SK-N-SH treated with all-trans-retinoic acid at 6 μM for 48 hours (cell line): ENCODE data around the gene PIGN.

Experiments
- ATAC-seq: fragments of 200-7000 bp; cut with Tn5 transposase; 3 replicates; pipeline ENCODE4 v1.9.1; 2020; ENCODE audit warnings: mild to moderate bottlenecking, moderate library complexity
- ARNTL ChIP-seq: fragments of 450-650 bp; formaldehyde crosslinking; IDR thresholded peaks from 2 replicates; pipeline ENCODE4 v1.5.0; 2020; ENCODE audit warnings: low read depth, mild to moderate bottlenecking, moderate library complexity, borderline replicate concordance
- CREB5 ChIP-seq: fragments of 250-450 bp; sonication (Bioruptor Pico); IDR thresholded peaks from 2 replicates; pipeline ENCODE4 v1.5.1; 2020; ENCODE audit warnings: low read depth, mild to moderate bottlenecking, moderate library complexity
- CSDC2 ChIP-seq: fragments of 250-450 bp; sonication (Bioruptor Pico); IDR thresholded peaks from 2 replicates; pipeline ENCODE4 v1.5.0; 2020; ENCODE audit warnings: mild to moderate bottlenecking, moderate library complexity
- CSRNP3 ChIP-seq: fragments of 250-450 bp; sonication (Bioruptor Pico); IDR thresholded peaks from 2 replicates; pipeline ENCODE4 v1.5.1; 2021; ENCODE audit warnings: mild to moderate bottlenecking, moderate library complexity
- ESRRG ChIP-seq: fragments of 250-450 bp; sonication (Bioruptor Pico); IDR thresholded peaks from 2 replicates; pipeline ENCODE4 v1.6.1; 2021; ENCODE audit warnings: mild to moderate bottlenecking
- ISL1 ChIP-seq: fragments of 250-450 bp; sonication (Bioruptor Pico); IDR thresholded peaks from 2 replicates; pipeline ENCODE4 v2.1.2; 2022; ENCODE audit warnings: mild to moderate bottlenecking, moderate library complexity
- OSR1 ChIP-seq: fragments of 250-450 bp; sonication (Bioruptor Pico); IDR thresholded peaks from 2 replicates; pipeline ENCODE4 v1.8.0; 2022; ENCODE audit warnings: moderate library complexity, mild to moderate bottlenecking, inconsistent platforms
- PATZ1 ChIP-seq: fragments of 250-450 bp; sonication (Bioruptor Pico); IDR thresholded peaks from 2 replicates; pipeline ENCODE4 v1.8.0; 2020; ENCODE audit warnings: mild to moderate bottlenecking, moderate library complexity, borderline replicate concordance
- PPARA ChIP-seq: fragments of 250-450 bp; sonication (Bioruptor Pico); IDR thresholded peaks from 2 replicates; pipeline ENCODE4 v1.5.0; 2020; ENCODE audit warnings: mild to moderate bottlenecking, borderline replicate concordance
- RARB ChIP-seq: fragments of 250-450 bp; sonication (Bioruptor Pico); IDR thresholded peaks from 2 replicates; pipeline ENCODE4 v1.8.0; 2021; ENCODE audit warnings: mild to moderate bottlenecking, moderate library complexity
- SNAI2 ChIP-seq: fragments of 250-450 bp; sonication (Bioruptor Pico); IDR thresholded peaks from 2 replicates; pipeline ENCODE4 v1.5.0; 2020; ENCODE audit warnings: mild to moderate bottlenecking, moderate library complexity
- TCF4 ChIP-seq: fragments of 250-450 bp; sonication (Bioruptor Pico); IDR thresholded peaks from 2 replicates; pipeline ENCODE4 v1.8.0; 2021; ENCODE audit warnings: mild to moderate bottlenecking, moderate library complexity, borderline replicate concordance
- TSHZ2 ChIP-seq: fragments of 250-450 bp; sonication (Bioruptor Pico); IDR thresholded peaks from 2 replicates; pipeline ENCODE4 v1.5.0; 2020; ENCODE audit warnings: mild to moderate bottlenecking, moderate library complexity
- ZC3H10 ChIP-seq: fragments of 250-450 bp; sonication (Bioruptor Pico); IDR thresholded peaks from 2 replicates; pipeline ENCODE4 v1.5.1; 2021; ENCODE audit warnings: mild to moderate bottlenecking, moderate library complexity
- ZFP3 ChIP-seq: fragments of 250-450 bp; sonication (Bioruptor Pico); IDR thresholded peaks from 2 replicates; pipeline ENCODE4 v1.5.0; 2020; ENCODE audit warnings: mild to moderate bottlenecking, moderate library complexity
- ZNF70 ChIP-seq: fragments of 450-650 bp; formaldehyde crosslinking; IDR thresholded peaks from 2 replicates; pipeline ENCODE4 v1.5.0; 2020; ENCODE audit warnings: mild to moderate bottlenecking, moderate library complexity

Gene PIGN

GRCh38 chr18:62045316-62045715 lies 141.5 kb downstream of the PIGN start (continued):
- TF ChIP-seq CSRNP3 (CRISPR knock-in tag) = no peak

GRCh38 chr18:62044490-62045000 lies 142.3 kb downstream of the PIGN start:
- TF ChIP-seq CREB5 (CRISPR knock-in tag) (0 out of 2 replicates have a peak, but pooled peaks have one; percentile 34), ISL1 (CRISPR knock-in tag) (peak; percentile 91), CSDC2 (CRISPR knock-in tag) (no peak)
- ATAC-seq = no peak

- ATAC-seq = no peak
- TF ChIP-seq ZFP3 (CRISPR knock-in tag) = no peak
- TF ChIP-seq SNAI2 (CRISPR knock-in tag) = no peak
- no peak for TF ChIP-seq ARNTL (CRISPR knock-in tag)
- TF ChIP-seq TCF4 (CRISPR knock-in tag) = no peak
- TF ChIP-seq RARB (CRISPR knock-in tag) = no peak
- TF ChIP-seq ISL1 (CRISPR knock-in tag) = no peak
- no peak for TF ChIP-seq TSHZ2 (CRISPR knock-in tag)
- TF ChIP-seq CSDC2 (CRISPR knock-in tag) = no peak
- no peak for TF ChIP-seq PPARA (CRISPR knock-in tag)
- TF ChIP-seq ZC3H10 (CRISPR knock-in tag) = no peak
- TF ChIP-seq CREB5 (CRISPR knock-in tag) = no peak
- no peak for TF ChIP-seq OSR1 (CRISPR knock-in tag)
- TF ChIP-seq ZNF70 = no peak
- TF ChIP-seq PATZ1 (CRISPR knock-in tag) = no peak
- TF ChIP-seq ESRRG = no peak
- no peak for TF ChIP-seq CSRNP3 (CRISPR knock-in tag)
These were observed 148.7 kb downstream of the PIGN start for GRCh38 chr18:62037989-62038778.
